ENCODE data around the gene GRIK1. TPM values are rescaled to one million over a fixed set of nuclear protein-coding genes. Genes with fewer than 3 reads are reported as not detected.

GRIK1 gene
- polyA plus RNA-seq, 3 donors: not detected

GRCh38 chr21:29763674-29764073 is 176.1 kb downstream of the GRIK1 start:
- Histone ChIP-seq H3K27me3 (ENCODE audit: control insufficient read depth in 2 of 2, insufficient read depth in 2 of 2, low read length in 2 of 2) (no peaks in the 10 kb centered on the region), H3K4me3 (replicated peaks in 1 of 3; ENCODE audit: low read depth in 2 of 3, low read length in 3 of 3) (no peak overlapping the region), H3K4me2 (replicated peaks; ENCODE audit: extremely low read depth, low read length, poor library complexity, severe bottlenecking) (no peak overlapping the region), H3K79me2 (ENCODE audit: insufficient read depth, low read length) (no peaks in the 10 kb centered on the region), H4K20me1 (ENCODE audit: insufficient read depth, low read length) (no peaks in the 10 kb centered on the region), H3K9me3 (replicated peaks in 1 of 2; ENCODE audit: control insufficient read depth in 1 of 2, insufficient read depth in 1 of 2, low read length in 2 of 2) (no peaks in the 10 kb centered on the region), H3K27ac (ENCODE audit: low read depth in 1 of 2, low read length in 2 of 2) (no peak overlapping the region), H3K9ac (ENCODE audit: insufficient read depth, low read length, poor library complexity, severe bottlenecking) (no peak overlapping the region), H3K4me1 (ENCODE audit: control insufficient read depth in 1 of 2, insufficient read depth in 2 of 2, low read length in 2 of 2) (no peaks in the 10 kb centered on the region), H2AFZ (ENCODE audit: insufficient read depth, low read depth, low read length, poor library complexity, severe bottlenecking) (no peak overlapping the region), H3K36me3 (replicated peaks in 1 of 2; ENCODE audit: control insufficient read depth in 1 of 2, insufficient read depth in 2 of 2, low read length in 2 of 2) (no peaks in the 10 kb centered on the region)
- no peak for DNase-seq
- peaks cover 2 to 13% (median 3%) of the 10 kb centered on the region in 3 donors for H3K27me3 Mint-ChIP-seq (ENCODE audit: low read depth in 3 of 3)
- 92% methylated on average over 2 of the region's 4 CpGs for WGBS (ENCODE audit: insufficient coverage)
- TF ChIP-seq CTCF (IDR thresholded peaks at IDR 0.05): no peak
- no peaks in the 10 kb centered on the region for H3K4me1 Mint-ChIP-seq
- intact Hi-C loops (cut with micrococcal nuclease): no loop called here
- H3K4me3 Mint-ChIP-seq: no peak overlapping the region
- H3K27ac Mint-ChIP-seq: no peak overlapping the region
- no peaks in the 10 kb centered on the region for H3K36me3 Mint-ChIP-seq
- peaks cover 0 to 9% (median 5%) of the 10 kb centered on the region in 7 donors for H3K9me3 Mint-ChIP-seq

GRCh38 chr21:29762570-29763082 is 177.2 kb downstream of the GRIK1 start:
- no peaks in the 10 kb centered on the region for H3K4me1 Mint-ChIP-seq
- DNase-seq: no peak
- peaks cover 2 to 9% (median 3%) of the 10 kb centered on the region in 3 donors for H3K27me3 Mint-ChIP-seq (ENCODE audit: low read depth in 3 of 3)
- Histone ChIP-seq H3K9me3 (replicated peaks in 1 of 2; ENCODE audit: control insufficient read depth in 1 of 2, insufficient read depth in 1 of 2, low read length in 2 of 2) (no peaks in the 10 kb centered on the region), H3K27me3 (ENCODE audit: control insufficient read depth in 2 of 2, insufficient read depth in 2 of 2, low read length in 2 of 2) (no peaks in the 10 kb centered on the region), H3K36me3 (replicated peaks in 1 of 2; ENCODE audit: control insufficient read depth in 1 of 2, insufficient read depth in 2 of 2, low read length in 2 of 2) (no peaks in the 10 kb centered on the region), H4K20me1 (ENCODE audit: insufficient read depth, low read length) (no peaks in the 10 kb centered on the region), H3K4me2 (replicated peaks; ENCODE audit: extremely low read depth, low read length, poor library complexity, severe bottlenecking) (no peak overlapping the region), H2AFZ (ENCODE audit: insufficient read depth, low read depth, low read length, poor library complexity, severe bottlenecking) (no peak overlapping the region), H3K4me1 (ENCODE audit: control insufficient read depth in 1 of 2, insufficient read depth in 2 of 2, low read length in 2 of 2) (no peaks in the 10 kb centered on the region), H3K4me3 (replicated peaks in 1 of 3; ENCODE audit: low read depth in 2 of 3, low read length in 3 of 3) (no peak overlapping the region), H3K79me2 (ENCODE audit: insufficient read depth, low read length) (no peaks in the 10 kb centered on the region), H3K9ac (ENCODE audit: insufficient read depth, low read length, poor library complexity, severe bottlenecking) (no peak overlapping the region), H3K27ac (ENCODE audit: low read depth in 1 of 2, low read length in 2 of 2) (no peak overlapping the region)
- no peak overlapping the region for H3K4me3 Mint-ChIP-seq
- WGBS (ENCODE audit: insufficient coverage): no CpG with 5 or more reads among the region's 2 CpGs
- peaks cover 0 to 8% (median 5%) of the 10 kb centered on the region in 7 donors for H3K9me3 Mint-ChIP-seq
- no peaks in the 10 kb centered on the region for H3K36me3 Mint-ChIP-seq
- no peak for TF ChIP-seq CTCF (IDR thresholded peaks at IDR 0.05)
- intact Hi-C loops (cut with micrococcal nuclease): no loop called here
- H3K27ac Mint-ChIP-seq: peak overlapping the region in 1 of 7 donors; percentile 80
